GM20000 (cell line): ENCODE measurements around the gene CACNA1H.

ENCODE experiments used
- DNase-seq: peaks from one replicate; pipeline ENCODE4 v3.0.0; 2012; ENCODE audit warnings: low spot score
- CTCF ChIP-seq: IDR thresholded peaks from 2 replicates; pipeline ENCODE4 v1.5.1; 2012; ENCODE audit warnings: mild to moderate bottlenecking, control low read depth; ENCODE audit errors: extremely low read depth, missing control alignments

Gene CACNA1H

GRCh38 chr16:1109648-1110047, 43.3 kb upstream of the CACNA1H start:
- TF ChIP-seq CTCF: no peak
- no peak for DNase-seq

- no peak for TF ChIP-seq CTCF
Observed at GRCh38 chr16:1112506-1113184, 40.3 kb upstream of the CACNA1H start.

GRCh38 chr16:1113489-1113888, 39.4 kb upstream of the CACNA1H start:
- no peak for TF ChIP-seq CTCF
- no peak for DNase-seq

More at GRCh38 chr16:1112506-1113184, 40.3 kb upstream of the CACNA1H start:
- no peak for DNase-seq

GRCh38 chr16:1113889-1114526, 38.9 kb upstream of the CACNA1H start:
- TF ChIP-seq CTCF: no peak
- DNase-seq: no peak

- DNase-seq: no peak
- no peak for TF ChIP-seq CTCF
Observed at GRCh38 chr16:1116693-1117077, 36.2 kb upstream of the CACNA1H start.

GRCh38 chr16:1117176-1117900, 35.6 kb upstream of the CACNA1H start:
- DNase-seq: no peak

More at GRCh38 chr16:1117176-1117900, 35.6 kb upstream of the CACNA1H start:
- no peak for TF ChIP-seq CTCF
